Forelimb muscle (tissue), 1 donor: Measurements from ENCODE around the gene ANKRD11. TPM values are rescaled to one million over a fixed set of nuclear protein-coding genes. Genes with fewer than 3 reads are reported as not detected.

Experiments
- DNase-seq: peaks from one replicate; pipeline ENCODE4 v3.0.0-alpha.2; 2013; ENCODE audit warnings: low read depth
- polyA plus RNA-seq: library from polyadenylated mRNA; unstranded; fragments of 120-200 nt; gene quantifications from one replicate; pipeline ENCODE4 v1.2.1, GENCODE V29; 2013; ENCODE audit not compliant: insufficient read length

The ANKRD11 gene
- polyA plus RNA-seq, result 55.7 TPM

GRCh38 chr16:89490439-89491237, at the start of gene ANKRD11:
Gene ANKRD11, minus strand, starts transcription at chr16:89490561. Its CDS starts 173,542 bp downstream, at chr16:89317019.
- DNase-seq, result peak; percentile 99

DNA sequence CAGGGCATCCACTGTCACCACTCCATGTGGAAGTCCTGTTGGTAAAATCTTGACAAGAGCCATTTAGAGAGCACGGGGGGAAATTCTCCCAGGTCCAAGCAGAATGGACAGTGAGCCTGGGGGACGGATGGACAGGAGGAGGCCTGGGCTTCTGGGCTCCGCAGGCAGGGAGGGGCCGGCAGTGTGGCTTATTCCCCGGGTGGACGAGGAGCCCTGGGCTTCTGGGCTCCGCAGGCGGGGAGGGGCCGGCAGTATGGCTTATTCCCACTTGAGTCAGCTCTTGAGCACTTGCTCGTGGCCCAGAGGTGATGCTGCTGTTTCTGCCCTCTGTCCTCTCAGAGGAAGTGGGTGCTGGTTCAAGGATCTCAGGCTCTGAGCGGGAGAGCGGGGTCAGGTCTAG, 47.9 kb upstream of the ANKRD11 start:
- DNase-seq, result no peak

GRCh38 chr16:89537549-89537925, 47.2 kb upstream of the ANKRD11 start:
- DNase-seq, result no peak

DNA sequence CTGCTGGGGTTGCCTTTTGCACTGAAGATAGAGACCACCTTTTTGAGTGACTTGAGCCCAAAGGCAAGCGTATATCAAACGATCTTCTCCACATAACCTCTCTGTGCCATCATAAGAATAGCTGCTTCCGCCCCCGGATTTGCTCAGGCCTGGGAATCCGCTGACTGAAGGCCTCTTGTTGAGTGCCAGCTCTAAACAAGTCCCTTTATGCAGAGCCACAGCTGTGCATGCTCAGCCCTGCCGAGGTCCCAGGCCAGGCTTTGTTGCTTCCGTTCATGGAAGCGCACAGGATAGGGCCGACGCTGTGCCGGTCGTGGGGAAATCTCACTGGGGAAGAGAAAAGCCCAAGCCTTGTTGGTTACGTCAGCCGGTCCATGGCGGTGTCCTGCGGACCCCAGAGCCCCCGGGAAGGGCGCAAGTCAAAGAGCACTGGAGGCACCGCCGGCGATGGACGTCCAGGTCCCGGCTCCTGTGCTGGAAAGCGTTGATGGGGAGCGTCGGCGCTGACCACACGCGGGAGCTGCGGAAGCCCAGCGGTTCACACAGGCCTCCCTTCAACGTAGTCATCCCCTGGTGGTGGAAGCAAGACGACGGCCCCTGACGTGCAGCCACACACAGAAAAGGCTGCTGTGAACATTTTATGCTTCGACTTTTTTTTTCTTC, 46.7 kb upstream of the ANKRD11 start:
- DNase-seq, result no peak

GRCh38 chr16:89536371-89536770, 46.0 kb upstream of the ANKRD11 start:
- DNase-seq, result no peak

GRCh38 chr16:89534252-89534756, 43.9 kb upstream of the ANKRD11 start:
- DNase-seq, result peak; percentile 13

DNA sequence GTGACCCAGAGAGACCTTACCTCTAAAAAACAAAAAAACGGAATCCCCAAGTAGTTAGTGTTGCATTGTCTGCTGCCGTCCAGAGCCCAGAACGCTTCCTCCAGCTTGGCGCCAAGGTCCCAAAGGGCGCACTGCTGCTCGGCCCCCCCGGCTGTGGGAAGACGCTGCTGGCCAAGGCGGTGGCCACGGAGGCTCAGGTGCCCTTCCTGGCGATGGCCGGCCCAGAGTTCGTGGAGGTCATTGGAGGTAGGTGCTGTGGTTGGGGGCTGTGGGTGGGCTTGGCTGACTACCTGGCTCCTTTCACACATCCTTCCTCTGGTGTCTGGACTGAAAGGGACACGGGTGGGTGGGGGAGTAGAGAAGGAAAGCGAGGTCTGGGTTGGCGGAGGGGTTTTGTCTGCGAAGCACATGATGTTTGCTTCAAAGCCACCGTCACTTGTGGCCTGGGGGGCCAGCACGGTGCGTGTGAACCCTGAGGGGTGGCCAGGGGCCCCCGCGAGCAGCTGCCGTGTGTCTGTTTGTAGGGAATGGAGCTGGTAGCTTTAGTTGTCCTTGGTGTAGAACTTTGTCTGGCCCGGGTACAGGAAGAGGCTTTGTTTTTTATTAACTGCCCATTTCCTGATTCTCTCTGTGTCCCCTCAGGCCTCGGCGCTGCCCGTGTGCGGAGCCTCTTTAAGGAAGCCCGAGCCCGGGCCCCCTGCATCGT, 41.6 kb upstream of the ANKRD11 start:
- DNase-seq, result no peak

DNA sequence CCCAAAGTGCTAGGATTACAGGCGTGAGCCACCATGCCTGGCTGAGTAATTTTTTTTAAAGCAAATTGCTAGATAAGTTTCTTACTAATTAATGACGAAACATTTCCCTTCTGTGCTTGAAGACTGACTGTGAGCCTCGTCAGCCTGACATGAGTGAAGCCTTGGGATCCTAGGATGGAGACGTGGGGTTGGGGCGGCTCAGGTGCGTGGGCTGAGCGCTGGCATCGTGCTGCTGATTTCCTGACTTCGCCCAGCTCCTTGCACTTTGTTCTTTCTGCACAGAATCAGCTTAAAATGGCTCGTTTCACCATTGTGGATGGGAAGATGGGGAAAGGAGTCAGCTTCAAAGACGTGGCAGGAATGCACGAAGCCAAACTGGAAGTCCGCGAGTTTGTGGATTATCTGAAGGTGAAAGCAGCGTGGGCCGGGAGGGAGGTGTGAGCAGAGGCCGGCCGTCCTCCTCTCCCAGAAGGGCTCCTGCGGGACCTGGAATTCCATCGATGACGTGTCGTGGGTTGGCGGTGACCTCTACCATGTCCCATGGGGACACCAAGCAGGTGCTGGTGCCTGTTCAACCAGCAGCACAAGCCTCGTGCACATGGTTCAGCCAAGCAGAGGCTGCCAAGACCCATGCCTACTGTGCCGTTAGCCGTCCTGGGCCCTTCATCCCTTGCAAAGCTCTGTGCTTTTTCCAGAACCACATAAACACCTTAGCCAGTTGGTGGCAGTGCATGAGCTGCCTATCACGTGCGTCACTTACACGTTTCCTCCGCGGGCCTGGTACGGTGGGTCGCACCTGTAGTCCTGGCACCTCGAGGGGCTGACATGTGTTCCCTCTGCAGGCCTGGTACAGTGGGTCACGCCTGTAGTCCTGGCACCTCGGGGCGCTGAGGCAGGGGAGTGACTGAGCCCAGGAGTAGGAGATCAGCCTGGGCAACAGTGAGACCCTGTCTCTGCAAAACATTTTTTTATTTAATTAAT, 40.3 kb upstream of the ANKRD11 start:
- DNase-seq, result no peak

- no peak for DNase-seq
Measured at GRCh38 chr16:89529097-89529496, 38.7 kb upstream of the ANKRD11 start.

DNA sequence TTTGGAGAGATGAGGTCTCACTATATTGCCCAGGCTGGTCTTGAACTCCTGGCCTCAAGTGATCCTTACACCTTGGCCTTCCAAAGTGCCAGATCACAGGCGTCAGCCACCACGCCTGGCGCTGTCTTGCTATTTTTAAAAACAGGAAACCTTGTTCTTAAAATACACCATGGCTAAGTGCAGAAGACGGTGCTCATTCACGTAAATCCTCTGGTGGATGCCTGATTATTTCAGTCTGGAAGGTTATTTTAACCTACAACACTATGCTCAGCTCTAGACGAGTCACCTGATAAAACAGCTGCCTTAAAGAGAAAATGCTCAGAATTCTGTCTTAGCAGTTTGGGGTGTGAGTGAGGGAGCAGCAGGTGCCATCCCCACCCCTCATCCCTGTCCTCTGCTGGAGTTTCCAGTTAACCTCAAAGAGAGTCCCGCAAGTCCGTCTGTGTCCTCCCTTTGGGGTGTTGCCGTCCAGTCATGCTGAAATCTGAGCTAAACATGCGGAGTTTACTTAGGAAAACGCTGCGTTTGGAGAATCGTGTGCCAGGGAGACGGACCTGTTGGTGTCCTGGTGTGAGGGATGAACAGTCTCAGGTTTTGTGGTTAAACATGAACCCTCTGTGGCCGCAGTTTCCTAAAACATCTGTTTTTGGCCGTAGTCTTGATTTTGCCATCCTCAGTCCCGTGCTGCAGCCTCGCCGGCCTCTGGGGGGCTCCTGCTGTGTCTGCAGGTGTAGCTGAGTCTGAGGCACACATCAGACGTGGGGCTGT, 35.0 kb upstream of the ANKRD11 start:
- no peak for DNase-seq

GRCh38 chr16:89523680-89524344, 33.5 kb upstream of the ANKRD11 start:
- no peak for DNase-seq

GRCh38 chr16:89522287-89522686, 31.9 kb upstream of the ANKRD11 start:
- DNase-seq, result no peak

DNA sequence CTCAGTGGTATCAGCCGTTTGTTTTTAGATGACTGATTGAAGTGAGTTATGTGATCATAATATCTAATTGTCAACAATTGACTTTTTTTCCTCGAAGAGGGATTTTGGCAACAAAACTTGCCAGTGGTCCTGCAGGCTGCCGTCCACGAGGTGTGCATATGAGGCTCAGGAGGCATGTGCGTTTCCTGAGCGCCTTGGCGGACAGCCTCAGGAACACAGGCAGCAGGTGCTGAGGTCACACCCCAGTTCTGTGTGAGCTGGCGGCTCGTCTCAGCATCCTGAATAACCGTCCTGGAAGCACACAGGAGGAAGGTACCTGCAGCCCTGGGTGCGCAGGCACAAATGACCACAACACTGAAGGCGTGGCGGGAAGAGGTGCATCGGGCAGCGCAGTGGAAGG, 29.5 kb upstream of the ANKRD11 start:
- DNase-seq, result no peak

- DNase-seq, result no peak
Measured at GRCh38 chr16:89517128-89517527, 26.8 kb upstream of the ANKRD11 start.

GRCh38 chr16:89512453-89512852, 22.1 kb upstream of the ANKRD11 start:
- no peak for DNase-seq

GRCh38 chr16:89511374-89511773, 21.0 kb upstream of the ANKRD11 start:
- DNase-seq, result no peak

DNA sequence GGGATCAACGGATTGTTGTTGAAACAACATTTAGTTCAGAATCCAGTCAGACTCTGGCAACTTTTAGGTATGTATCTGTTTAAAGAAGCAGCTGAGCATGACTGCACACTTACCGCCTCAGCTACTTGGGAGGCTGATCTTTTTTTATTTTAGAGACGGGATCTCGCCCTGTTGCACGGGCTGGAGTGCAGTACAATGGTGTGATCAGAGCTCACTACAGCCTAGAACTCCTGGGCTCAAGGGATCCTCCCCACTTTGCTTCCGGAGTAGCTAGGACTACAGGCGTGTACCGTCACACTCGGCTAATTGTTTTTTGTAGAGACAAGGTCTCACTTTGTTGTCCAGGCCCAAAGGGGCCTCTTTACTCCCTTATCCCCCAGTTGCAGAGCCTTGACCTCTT, 20.2 kb upstream of the ANKRD11 start:
- no peak for DNase-seq

GRCh38 chr16:89507834-89508590, 17.7 kb upstream of the ANKRD11 start, which contains the start of gene SPG7:
Gene SPG7, plus strand, starts transcription at chr16:89508403. Its CDS starts 15 bp downstream, at chr16:89508418.
- DNase-seq, result no peak
